T-helper 2 cell (primary cell): ENCODE results near the gene HEATR5A.

Experiments used
- DNase-seq, 5 experiments: peaks; one replicate each; pipeline versions ENCODE4 v3.0.0 to v3.0.0-alpha.2; 2012 to 2022

Gene HEATR5A

DNA sequence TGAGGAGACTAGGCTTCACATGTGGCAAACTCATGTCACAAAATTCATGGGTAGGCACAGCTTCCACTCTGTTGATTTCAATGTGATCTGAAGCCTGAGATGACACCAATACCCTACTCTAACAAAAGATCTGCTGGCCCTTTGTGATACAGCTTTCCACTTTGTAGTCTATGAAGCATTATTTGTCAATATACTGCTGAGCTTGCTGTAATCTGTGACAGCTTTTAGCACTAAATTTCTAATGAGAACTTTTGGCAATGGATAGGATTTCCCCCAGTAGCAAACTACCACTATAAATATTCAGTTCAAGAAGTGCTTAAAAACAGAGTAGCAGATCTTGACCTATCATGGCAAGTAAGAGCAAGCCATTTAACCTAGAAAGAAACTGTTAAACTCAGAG lies 5.6 kb upstream of the HEATR5A start:
- DNase-seq = no peak

DNA sequence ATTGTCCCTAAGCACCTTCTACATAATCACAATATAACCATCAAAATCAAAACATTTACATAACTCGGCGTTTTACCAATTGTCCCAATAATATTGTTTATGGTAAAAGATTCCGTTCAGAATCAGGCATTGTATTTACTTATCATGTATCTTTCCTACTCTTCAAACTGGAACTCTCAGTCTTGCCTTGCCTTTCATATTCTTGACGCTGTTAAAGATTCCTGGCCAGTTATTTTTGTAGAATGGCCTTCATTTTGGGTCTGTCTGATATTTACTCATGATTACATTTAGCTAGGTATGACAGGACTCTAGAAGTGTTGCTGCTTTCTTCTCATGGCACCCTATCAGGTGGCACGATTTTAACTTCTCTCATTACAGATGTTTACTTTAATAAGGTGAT lies 850 bp upstream of the HEATR5A start:
- no peak for DNase-seq

DNA sequence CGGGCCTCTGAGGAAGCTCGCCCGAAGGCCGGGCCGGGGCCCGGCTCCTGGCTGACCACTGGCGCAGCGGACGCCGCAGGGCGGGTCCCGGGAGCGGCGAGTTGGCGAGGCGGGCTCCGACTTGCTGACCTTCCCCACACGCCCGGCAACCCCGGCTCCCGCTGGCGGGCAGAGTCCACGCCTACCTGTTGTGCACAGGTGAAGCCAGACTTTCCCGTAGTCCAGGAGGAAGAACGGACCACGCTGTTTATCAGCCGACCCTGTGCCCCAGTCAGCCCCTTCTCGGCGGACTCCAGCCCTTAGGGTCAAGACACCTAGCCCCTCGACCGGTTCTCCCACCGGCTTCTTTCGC lies 407 bp downstream of the HEATR5A start:
- DNase-seq = peak in 1 of 5 experiments; percentile 3

- no peak for DNase-seq
These were observed 977 bp downstream of the HEATR5A start for GRCh38 chr14:31419179-31419966.

GRCh38 chr14:31418440-31418839 lies 1.9 kb downstream of the HEATR5A start:
- DNase-seq = no peak

DNA sequence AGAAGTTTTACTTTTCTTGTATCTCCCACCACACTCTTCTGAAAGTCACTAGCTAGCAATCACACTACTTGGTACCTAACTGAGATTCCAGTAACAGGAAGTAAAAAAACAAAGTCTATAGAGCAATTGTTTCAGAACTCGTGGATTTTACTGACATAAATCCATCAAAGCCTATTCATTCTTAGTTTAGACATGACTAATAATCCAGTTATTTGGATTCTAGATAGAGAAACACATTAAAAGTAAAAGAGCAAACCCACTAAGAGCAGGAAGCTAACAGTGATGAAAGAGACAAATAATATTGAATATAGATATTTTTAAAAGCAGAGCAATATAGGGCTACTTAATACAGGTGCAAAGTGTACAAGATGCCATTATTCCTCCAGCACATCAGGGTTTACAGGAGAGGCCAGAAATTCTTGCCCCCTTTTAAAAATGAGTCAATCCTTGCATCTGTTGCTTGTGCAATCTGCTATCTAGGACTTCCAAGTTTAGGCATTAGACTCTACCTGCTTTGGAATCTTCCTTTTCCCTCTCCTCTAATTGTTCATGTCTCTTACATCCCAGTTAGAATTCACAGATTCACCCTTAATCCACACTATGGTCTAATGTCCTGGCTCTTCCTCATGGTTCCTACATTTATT lies 6.0 kb downstream of the HEATR5A start:
- DNase-seq = no peak

- no peak for DNase-seq
These were observed 9.1 kb downstream of the HEATR5A start for GRCh38 chr14:31411218-31411727.

DNA sequence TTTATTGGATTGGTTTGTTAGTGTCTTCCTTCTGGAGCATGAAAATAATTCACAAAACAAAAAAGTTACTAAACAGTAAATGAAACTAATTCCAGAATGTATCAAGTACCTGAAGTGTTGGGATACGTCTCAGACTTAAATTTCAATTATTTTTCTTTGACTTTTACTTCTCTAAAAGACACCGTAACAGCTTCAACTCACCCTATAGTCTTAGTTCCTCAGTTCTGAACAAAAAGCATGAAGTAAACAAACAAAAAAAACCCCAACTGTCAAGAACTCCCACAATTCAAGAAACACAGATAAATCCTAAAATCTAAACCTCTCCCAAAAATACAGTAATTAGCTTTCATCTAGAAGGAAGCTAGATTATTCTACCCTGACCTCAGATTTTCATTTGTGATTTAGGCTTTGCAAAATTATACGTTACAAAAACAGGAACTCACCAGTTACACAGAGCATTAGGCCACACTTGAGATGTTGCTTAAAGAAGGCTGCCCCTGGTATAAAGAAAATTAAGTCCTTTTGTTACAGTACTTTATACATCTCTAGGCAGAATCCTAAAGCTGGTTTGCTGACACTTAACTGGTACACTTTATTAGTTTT lies 10.2 kb downstream of the HEATR5A start:
- DNase-seq = no peak

DNA sequence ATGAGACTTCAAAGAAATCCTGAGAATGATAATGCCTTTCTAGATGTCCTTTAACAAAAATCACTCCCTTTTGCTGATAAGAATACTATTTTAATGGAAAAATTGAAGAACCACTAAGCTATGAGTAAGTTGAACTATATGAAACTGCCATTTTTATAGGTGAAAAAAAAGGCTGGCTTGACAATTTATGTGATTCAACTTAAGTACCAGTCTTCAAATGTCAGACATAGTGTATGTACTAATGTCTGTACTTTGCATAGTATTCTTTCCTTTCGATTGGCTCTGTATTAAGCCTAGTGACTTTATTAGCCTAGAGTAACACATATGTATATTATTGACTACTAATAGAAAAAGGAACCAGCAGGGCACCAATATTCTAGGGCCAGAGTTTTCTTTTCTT lies 11.9 kb downstream of the HEATR5A start:
- DNase-seq = no peak

DNA sequence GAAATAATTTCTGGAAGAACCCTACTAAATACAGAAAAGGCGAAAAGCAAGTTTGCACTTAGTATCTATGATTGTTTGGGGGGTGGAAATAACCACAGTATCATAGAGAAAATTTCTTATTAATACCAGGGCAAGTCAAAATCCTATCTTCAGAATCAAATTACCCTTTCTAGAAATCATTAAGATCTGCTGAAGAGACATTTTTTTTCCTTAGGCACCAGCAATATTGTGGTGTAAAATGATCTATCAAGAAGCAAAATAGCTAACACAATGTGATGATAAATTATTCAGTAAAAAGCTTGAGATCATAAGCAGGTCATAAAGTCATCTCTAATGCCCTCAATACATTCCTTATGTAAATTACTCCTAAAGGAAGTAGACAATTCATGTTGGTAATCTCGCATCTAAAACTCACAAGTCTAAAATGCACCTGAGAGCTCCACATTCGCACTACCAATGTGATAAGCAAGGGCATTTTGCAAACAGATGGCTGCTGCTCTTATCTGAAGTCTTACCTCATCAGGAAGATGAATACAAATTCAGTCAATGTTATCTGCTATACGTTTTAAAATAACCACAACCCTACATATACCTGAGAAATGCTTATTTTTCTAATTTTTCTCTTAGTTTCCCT lies 14.6 kb downstream of the HEATR5A start:
- no peak for DNase-seq

DNA sequence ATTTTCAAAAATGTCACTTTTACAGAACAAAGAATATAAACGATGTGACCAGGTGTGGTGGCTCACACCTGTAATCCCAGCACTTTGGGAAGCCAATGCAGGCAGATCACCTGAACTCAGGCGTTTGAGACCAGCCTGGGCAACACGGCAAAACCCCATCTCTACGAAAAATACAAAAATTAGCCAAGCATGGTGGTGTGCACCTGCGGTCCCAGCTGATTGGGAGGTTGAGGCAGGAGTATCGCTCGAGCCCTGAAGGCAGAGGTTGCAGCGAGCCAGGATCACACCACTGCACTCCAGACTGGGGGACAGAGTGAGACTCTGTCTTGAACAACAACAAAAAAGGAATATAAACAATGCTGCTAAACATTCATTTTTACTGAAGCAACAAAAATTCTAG lies 15.2 kb downstream of the HEATR5A start:
- DNase-seq = no peak

- DNase-seq = no peak
These were observed 16.6 kb downstream of the HEATR5A start for GRCh38 chr14:31403707-31404106.

GRCh38 chr14:31402764-31403439 lies 17.4 kb downstream of the HEATR5A start:
- no peak for DNase-seq

DNA sequence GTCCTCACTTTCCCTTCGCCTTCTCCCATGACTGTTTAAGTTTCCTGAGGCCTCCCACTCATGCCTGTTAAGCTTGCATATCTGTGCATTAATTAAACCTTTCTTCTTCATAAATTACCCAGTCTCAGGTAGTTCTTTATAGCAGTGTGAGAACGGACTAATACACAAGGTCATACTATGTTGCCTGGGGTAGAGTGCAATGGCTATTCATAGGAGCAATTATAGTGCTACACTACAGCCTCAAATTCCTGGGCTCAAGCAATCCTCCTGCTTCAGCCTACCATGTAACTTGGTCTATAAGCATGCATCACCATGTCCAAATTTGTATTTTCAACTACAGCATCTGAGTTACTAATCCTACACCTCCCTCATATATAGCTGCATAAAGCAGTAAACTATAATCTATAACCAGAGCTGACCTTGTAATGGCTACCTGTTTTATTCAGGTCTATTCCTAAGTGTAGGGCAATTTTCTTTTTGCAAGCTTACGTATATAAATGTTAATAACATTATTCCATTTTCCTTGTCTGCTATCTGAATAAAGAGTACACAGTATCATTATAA lies 18.9 kb downstream of the HEATR5A start:
- no peak for DNase-seq

DNA sequence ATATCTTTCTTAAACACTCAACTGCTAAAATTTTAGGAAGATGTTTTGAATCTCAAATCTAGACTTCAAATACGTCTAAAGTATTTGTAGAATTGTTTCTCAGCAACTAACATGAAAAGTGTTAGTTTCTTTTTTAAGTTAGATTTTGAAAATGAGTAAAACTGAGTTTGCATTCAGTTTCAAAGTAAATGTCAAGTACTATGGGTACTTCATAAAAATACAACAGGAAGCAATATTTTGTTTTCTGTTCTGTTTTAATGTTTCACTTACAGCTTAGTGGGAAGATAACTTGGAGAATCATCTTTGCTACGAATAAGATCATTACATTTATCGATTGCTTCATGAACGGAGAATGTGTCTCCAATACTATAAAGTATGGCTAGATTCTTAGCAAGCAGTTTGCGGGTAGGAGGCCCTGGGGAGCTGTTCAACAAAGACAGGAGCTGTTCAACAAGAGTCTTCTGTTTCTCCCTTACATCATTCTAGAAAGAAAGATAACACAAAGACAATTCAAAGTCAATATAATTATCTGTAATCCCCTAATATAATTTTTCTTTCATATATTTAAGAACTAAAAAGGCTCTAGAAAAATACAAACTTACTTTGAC lies 20.2 kb downstream of the HEATR5A start:
- DNase-seq = peak in 1 of 5 experiments; percentile 32

DNA sequence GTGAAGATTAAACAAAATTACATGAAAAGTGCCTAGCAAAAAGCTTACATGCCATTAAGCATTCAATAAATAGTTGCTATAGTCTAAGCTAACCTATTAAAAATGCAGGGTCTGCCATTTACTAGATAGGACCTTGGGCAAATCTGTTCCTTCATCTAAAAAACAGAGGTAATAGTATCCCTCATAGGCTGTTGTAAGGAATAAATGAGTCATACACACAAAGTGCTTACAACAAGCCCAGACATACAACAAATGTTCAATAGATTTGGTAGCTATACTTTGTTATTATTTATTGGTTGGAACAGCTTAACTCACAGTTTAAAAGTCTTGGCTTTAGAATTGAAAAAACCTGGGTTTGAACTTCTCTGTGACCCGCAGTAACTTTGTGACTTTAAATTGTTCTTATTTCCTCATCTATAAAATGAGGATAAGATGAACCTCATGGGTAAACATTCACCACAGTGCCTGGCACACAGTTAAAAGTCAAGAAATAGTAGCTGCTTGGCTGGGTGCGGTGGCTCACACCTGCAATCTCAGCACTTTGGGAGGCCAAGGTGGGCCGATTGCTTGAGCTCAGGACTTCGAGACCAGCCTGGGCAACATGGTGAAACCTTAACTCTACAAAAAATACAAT lies 24.7 kb downstream of the HEATR5A start:
- DNase-seq = no peak

DNA sequence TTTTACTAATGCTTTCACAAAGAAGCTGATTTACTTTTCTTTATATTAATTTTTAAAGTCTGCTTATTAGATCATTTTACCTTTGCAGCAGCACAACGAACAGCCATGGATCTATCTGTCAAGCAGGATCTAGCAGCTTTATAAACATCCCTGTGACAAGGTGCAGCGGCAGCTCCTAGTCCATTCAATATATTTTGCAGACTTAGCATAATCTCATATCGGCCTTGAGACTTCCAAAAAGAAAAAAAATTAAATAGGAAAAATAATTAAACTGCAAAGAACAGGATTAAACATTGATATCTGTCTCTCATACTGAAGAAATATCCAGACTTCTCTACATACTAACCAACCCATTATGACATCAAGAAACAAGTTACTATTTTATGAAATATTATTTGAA lies 25.2 kb downstream of the HEATR5A start:
- DNase-seq = no peak

DNA sequence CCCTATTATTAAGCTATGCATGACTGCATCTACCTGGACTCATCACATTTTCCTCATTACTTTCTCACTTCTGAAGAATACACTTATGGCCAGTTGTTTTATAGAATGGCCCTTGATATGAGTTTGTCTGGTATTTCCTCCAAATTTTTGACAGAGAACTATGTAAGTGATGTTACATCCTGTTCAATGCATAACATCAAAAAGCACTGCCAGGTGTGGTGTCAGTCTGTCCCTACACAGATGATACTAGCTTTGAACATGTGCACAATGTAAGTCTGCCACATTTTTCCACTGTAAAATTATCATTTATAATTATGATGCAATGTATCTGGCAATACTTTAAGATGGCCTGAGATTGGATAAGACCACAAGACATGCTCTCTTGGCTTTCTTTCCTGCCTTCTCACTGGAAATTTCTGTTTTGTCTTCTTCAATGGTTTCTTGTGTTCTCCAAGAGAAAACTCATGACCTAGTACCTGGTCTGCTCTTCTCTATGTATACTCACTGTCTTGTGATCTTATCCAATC lies 28.3 kb downstream of the HEATR5A start:
- no peak for DNase-seq

GRCh38 chr14:31391473-31391872 lies 28.9 kb downstream of the HEATR5A start:
- DNase-seq = no peak

- no peak for DNase-seq
These were observed 30.4 kb downstream of the HEATR5A start for GRCh38 chr14:31389946-31390345.

GRCh38 chr14:31388687-31389413 lies 31.5 kb downstream of the HEATR5A start:
- DNase-seq = peak in 1 of 5 experiments; percentile 46
